Activated B cell treated with CpG ODN at 0.5 μM for 24 hours (primary cell): ENCODE measurements around the gene RBMS3. TPM values are rescaled to one million over a fixed set of nuclear protein-coding genes. Genes with fewer than 3 reads are reported as not detected.

ENCODE experiments used
- ATAC-seq: fragments of 200-7000 bp; cut with Tn5 transposase; one replicate; pipeline ENCODE4 v1.10.0; 2021; ENCODE audit warnings: low read depth, mild to moderate bottlenecking, moderate library complexity
- CTCF ChIA-PET: fragments of 350-600 bp; sonication (Branson Sonifier 250); formaldehyde crosslinking; loops from one replicate; lab custom pipeline; 2021; ENCODE audit warnings: antibody characterized with exemption; lab: Charles Lee
- POLR2A ChIA-PET: fragments of 350-600 bp; sonication (Branson Sonifier 250); formaldehyde crosslinking; loops from one replicate; lab custom pipeline; 2021; ENCODE audit warnings: antibody characterized with exemption; lab: Charles Lee
- DNase-seq: peaks from one replicate; pipeline ENCODE4 v3.0.0; 2022
- H3K27ac Mint-ChIP-seq: one replicate; pipeline ENCODE4 v1.8.0; 2020; ENCODE audit warnings: mixed read lengths
- H3K27me3 Mint-ChIP-seq: one replicate; pipeline ENCODE4 v1.8.0; 2021; ENCODE audit warnings: mixed read lengths
- H3K36me3 Mint-ChIP-seq: one replicate; pipeline ENCODE4 v1.8.0; 2021; ENCODE audit warnings: low read depth, mixed read lengths
- H3K4me1 Mint-ChIP-seq: one replicate; pipeline ENCODE4 v1.8.0; 2021; ENCODE audit warnings: mixed read lengths
- H3K4me3 Mint-ChIP-seq: one replicate; pipeline ENCODE4 v1.8.0; 2020; ENCODE audit warnings: mild to moderate bottlenecking, mixed read lengths
- H3K9me3 Mint-ChIP-seq: one replicate; pipeline ENCODE4 v1.8.0; 2020; ENCODE audit warnings: mixed read lengths
- CTCF ChIP-seq: fragments of 200-600 bp; IDR thresholded peaks from one replicate; pipeline ENCODE4 v1.8.0; 2022; ENCODE audit warnings: antibody characterized with exemption, mild to moderate bottlenecking
- intact Hi-C: fragments of 100-400 bp; cut with micrococcal nuclease; formaldehyde crosslinking; loops from one replicate; pipeline ENCODE4 v1.15.1; 2024
- total RNA-seq: library from RNA; stranded (reverse); gene quantifications from 2 replicates; pipeline ENCODE4 v1.2.3, GENCODE V29; 2022

The RBMS3 gene
- total RNA-seq, 1 donor from 2014 or later = 0.31 TPM

GRCh38 chr3:29347412-29347811, 66.5 kb downstream of the RBMS3 start:
- no peaks in the 10 kb centered on the region for H3K36me3 Mint-ChIP-seq
- ATAC-seq (no peak), DNase-seq (no peak)
- no peak overlapping the region for H3K27ac Mint-ChIP-seq
- no peaks in the 10 kb centered on the region for H3K9me3 Mint-ChIP-seq
- ChIA-PET POLR2A (no interaction called here), CTCF (no interaction called here)
- no peaks in the 10 kb centered on the region for H3K4me1 Mint-ChIP-seq
- intact Hi-C loops = no loop called here
- H3K4me3 Mint-ChIP-seq = no peak overlapping the region
- TF ChIP-seq CTCF = no peak
- no peaks in the 10 kb centered on the region for H3K27me3 Mint-ChIP-seq

DNA sequence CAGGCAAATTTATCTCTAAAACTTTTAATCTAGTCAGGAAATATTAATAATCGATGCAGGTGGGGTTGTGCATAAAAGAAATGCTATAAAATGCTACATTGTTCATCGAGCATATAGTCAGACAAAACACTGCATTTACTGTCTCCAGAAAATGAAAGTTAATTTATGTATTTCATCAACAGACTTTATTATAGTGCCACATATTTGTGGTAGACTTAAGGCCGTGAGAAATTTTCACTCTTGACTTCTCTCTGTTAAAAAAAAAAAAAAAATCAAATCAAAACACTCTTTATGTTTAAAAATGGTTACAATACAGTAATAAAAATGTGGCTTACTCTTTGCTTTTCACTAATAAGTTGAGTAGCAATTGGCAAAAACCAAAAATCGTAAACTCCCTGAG, 67.4 kb downstream of the RBMS3 start:
- intact Hi-C loops = no loop called here
- no peaks in the 10 kb centered on the region for H3K9me3 Mint-ChIP-seq
- H3K27me3 Mint-ChIP-seq = no peaks in the 10 kb centered on the region
- no peak overlapping the region for H3K4me3 Mint-ChIP-seq
- H3K4me1 Mint-ChIP-seq = no peaks in the 10 kb centered on the region
- no peaks in the 10 kb centered on the region for H3K36me3 Mint-ChIP-seq
- POLR2A ChIA-PET = no interaction called here
- no peak overlapping the region for H3K27ac Mint-ChIP-seq
- ATAC-seq (no peak), DNase-seq (no peak)
- TF ChIP-seq CTCF = no peak
- CTCF ChIA-PET = no interaction called here

GRCh38 chr3:29349049-29349448, 68.2 kb downstream of the RBMS3 start:
- H3K9me3 Mint-ChIP-seq = no peaks in the 10 kb centered on the region
- H3K4me1 Mint-ChIP-seq = no peaks in the 10 kb centered on the region
- ATAC-seq (no peak), DNase-seq (no peak)
- intact Hi-C loops = no loop called here
- H3K4me3 Mint-ChIP-seq = no peak overlapping the region
- H3K36me3 Mint-ChIP-seq = no peaks in the 10 kb centered on the region
- no peak overlapping the region for H3K27ac Mint-ChIP-seq
- ChIA-PET CTCF (no interaction called here), POLR2A (no interaction called here)
- H3K27me3 Mint-ChIP-seq = no peaks in the 10 kb centered on the region
- no peak for TF ChIP-seq CTCF

- no peaks in the 10 kb centered on the region for H3K4me1 Mint-ChIP-seq
- no peak for TF ChIP-seq CTCF
- no peak for ATAC-seq
- H3K4me3 Mint-ChIP-seq = no peak overlapping the region
- H3K36me3 Mint-ChIP-seq = no peaks in the 10 kb centered on the region
- H3K27ac Mint-ChIP-seq = no peak overlapping the region
- ChIA-PET POLR2A (no interaction called here), CTCF (no interaction called here)
- H3K9me3 Mint-ChIP-seq = no peaks in the 10 kb centered on the region
- DNase-seq = no peak
- intact Hi-C loops = no loop called here
- H3K27me3 Mint-ChIP-seq = no peaks in the 10 kb centered on the region
Measured at GRCh38 chr3:29353807-29354206, 72.9 kb downstream of the RBMS3 start.

- H3K4me3 Mint-ChIP-seq = no peak overlapping the region
- H3K9me3 Mint-ChIP-seq = no peaks in the 10 kb centered on the region
- no peak for TF ChIP-seq CTCF
- intact Hi-C loops = no loop called here
- no peaks in the 10 kb centered on the region for H3K36me3 Mint-ChIP-seq
- DNase-seq = no peak
- CTCF ChIA-PET = no interaction called here
- no peak overlapping the region for H3K27ac Mint-ChIP-seq
- no peaks in the 10 kb centered on the region for H3K27me3 Mint-ChIP-seq
- no peaks in the 10 kb centered on the region for H3K4me1 Mint-ChIP-seq
- POLR2A ChIA-PET = no interaction called here
- ATAC-seq = no peak
Measured at GRCh38 chr3:29354894-29355293, 74.0 kb downstream of the RBMS3 start.
